Kidney (tissue), 14 donors: ENCODE results near the gene ANKRD31. TPM values are rescaled to one million over a fixed set of nuclear protein-coding genes. Genes with fewer than 3 reads are reported as not detected.
A peak's percentile ranks its signal among the peaks of the same experiment; 100 is the strongest.

ENCODE experiments used
- DNase-seq, 5 donors: peaks; one replicate each; pipeline ENCODE4 v3.0.0-alpha.2; 2013 to 2020
- FAIRE-seq: peaks from 2 replicates; lab custom pipeline; 2012; peaks lifted over from hg19 to GRCh38; lab: Jason Lieb, UNC
- H3K27ac ChIP-seq, 2 donors: one replicate each; pipeline ENCODE4 v1.7.0; 2013; ENCODE audit warnings: low read depth in 2 of 2, low read length in 2 of 2, inconsistent platforms in 1 of 2
- H3K27me3 ChIP-seq: one replicate; pipeline ENCODE4 v1.7.1; 2013; ENCODE audit warnings: low read length, inconsistent platforms; ENCODE audit not compliant: control insufficient read depth, insufficient read depth
- H3K36me3 ChIP-seq, 3 donors: one replicate each; pipeline versions ENCODE4 v1.7.0 to v1.7.1; 2013; ENCODE audit warnings: low read length in 3 of 3, control low read depth in 1 of 3, inconsistent platforms in 1 of 3; ENCODE audit not compliant: insufficient read depth in 3 of 3, control insufficient read depth in 2 of 3
- H3K4me1 ChIP-seq, 3 donors: one replicate each; pipeline versions ENCODE4 v1.7.0 to v1.7.1; 2013; ENCODE audit warnings: low read length in 3 of 3, inconsistent platforms in 1 of 3, low read depth in 1 of 3; ENCODE audit not compliant: control insufficient read depth in 2 of 3, insufficient read depth in 2 of 3
- H3K4me3 ChIP-seq, 3 donors: one replicate each; pipeline versions ENCODE4 v1.7.0 to v1.8.1; 2013; ENCODE audit warnings: low read length in 3 of 3, control low read depth in 1 of 3, inconsistent platforms in 1 of 3
- H3K9ac ChIP-seq, 3 donors: one replicate each; pipeline versions ENCODE4 v1.7.0 to v1.7.1; 2013; ENCODE audit warnings: low read length in 3 of 3, control low read depth in 1 of 3, inconsistent platforms in 1 of 3
- H3K9me3 ChIP-seq, 3 donors: one replicate each; pipeline versions ENCODE4 v1.7.0 to v1.7.1; 2013; ENCODE audit warnings: low read length in 3 of 3, control low read depth in 1 of 3, inconsistent platforms in 1 of 3; ENCODE audit not compliant: control insufficient read depth in 2 of 3, insufficient read depth in 1 of 3
- intact Hi-C: fragments of 100-400 bp; cut with DNase I; formaldehyde crosslinking; loops from one replicate; pipeline ENCODE4 v1.11.1; 2022
- polyA plus RNA-seq: library from polyadenylated mRNA; stranded (reverse); fragments of 350-450 nt; fragmentation: Illumina TruSeq; extraction: RNeasy Lipid Tissue Mini Kit (QIAGEN cat#74804); gene quantifications from one replicate; pipeline ENCODE4 v1.2.3, GENCODE V29; 2014; ENCODE audit warnings: low read depth, low replicate concordance; ENCODE audit not compliant: insufficient read depth
- total RNA-seq: library from RNA; stranded (reverse); fragmentation: NEBNext Ultra II Directional; extraction: Animal tissue kit (Norgen Biotek cat#: 25700); gene quantifications from one replicate; pipeline ENCODE4 v1.2.1, GENCODE V29; 2021
- TF ChIP-seq, protein P1 (sequence below): IDR thresholded peaks from 3 replicates; pipeline ENCODE4 v1.5.1; 2012; ENCODE audit warnings: mild to moderate bottlenecking, moderate library complexity, borderline replicate concordance; ENCODE audit not compliant: insufficient read depth; ENCODE audit errors: extremely low read depth
- donor health status: control.
- donor health status: control.
- donor health status: control.
- donor health status: control.
- donor health status: control.
- donor health status: DM: yes; HTN: yes; CAD: no.
- donor health status: Normal renal cell carcinoma (clear cell type).

ANKRD31 gene
- total and polyA plus RNA-seq, 2 donors from 2014 or later, result 0.17 to 0.38 TPM

DNA sequence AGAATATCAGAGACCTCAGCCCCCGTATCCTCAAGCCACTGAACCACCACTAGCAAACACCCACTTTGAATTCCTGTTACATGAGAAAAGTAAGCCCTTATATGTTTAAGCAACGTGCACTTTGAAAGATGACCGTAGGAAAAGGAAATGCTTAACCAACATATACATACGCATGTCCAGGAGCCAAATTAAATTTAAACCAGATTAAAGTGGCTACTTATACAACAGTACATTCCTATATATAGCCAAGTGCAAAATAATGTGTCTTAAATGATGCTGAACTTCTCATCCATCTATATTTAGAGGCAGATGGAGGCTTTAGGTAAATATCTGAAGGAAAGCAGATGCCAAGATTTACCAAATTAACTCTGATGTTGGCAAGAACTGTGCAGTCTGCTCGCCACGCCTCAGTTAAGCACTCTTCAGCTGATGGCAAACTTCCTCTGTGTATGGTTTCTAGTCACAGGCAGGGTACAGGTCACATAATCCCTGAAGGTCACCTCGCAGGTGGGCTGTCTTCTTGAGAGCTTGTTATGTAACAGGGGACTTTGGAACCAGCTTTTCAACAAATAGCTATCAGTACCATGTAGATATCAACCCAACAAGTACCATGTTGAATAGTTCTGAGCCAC, 192.9 kb downstream of the ANKRD31 start:
- H3K27me3 ChIP-seq, result no peaks in the 10 kb centered on the region
- intact Hi-C loops, result no loop called here
- H3K4me1 ChIP-seq, result peaks cover 0 to 7% (median 6%) of the 10 kb centered on the region in 3 donors
- no peak overlapping the region for H3K27ac ChIP-seq
- no peaks in the 10 kb centered on the region for H3K9me3 ChIP-seq
- TF ChIP-seq, protein P1, sequence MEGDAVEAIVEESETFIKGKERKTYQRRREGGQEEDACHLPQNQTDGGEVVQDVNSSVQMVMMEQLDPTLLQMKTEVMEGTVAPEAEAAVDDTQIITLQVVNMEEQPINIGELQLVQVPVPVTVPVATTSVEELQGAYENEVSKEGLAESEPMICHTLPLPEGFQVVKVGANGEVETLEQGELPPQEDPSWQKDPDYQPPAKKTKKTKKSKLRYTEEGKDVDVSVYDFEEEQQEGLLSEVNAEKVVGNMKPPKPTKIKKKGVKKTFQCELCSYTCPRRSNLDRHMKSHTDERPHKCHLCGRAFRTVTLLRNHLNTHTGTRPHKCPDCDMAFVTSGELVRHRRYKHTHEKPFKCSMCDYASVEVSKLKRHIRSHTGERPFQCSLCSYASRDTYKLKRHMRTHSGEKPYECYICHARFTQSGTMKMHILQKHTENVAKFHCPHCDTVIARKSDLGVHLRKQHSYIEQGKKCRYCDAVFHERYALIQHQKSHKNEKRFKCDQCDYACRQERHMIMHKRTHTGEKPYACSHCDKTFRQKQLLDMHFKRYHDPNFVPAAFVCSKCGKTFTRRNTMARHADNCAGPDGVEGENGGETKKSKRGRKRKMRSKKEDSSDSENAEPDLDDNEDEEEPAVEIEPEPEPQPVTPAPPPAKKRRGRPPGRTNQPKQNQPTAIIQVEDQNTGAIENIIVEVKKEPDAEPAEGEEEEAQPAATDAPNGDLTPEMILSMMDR, result no peak
- H3K9ac ChIP-seq, result no peak overlapping the region
- FAIRE-seq (no peak), DNase-seq (no peak)
- no peak overlapping the region for H3K4me3 ChIP-seq
- H3K36me3 ChIP-seq, result no peaks in the 10 kb centered on the region

DNA sequence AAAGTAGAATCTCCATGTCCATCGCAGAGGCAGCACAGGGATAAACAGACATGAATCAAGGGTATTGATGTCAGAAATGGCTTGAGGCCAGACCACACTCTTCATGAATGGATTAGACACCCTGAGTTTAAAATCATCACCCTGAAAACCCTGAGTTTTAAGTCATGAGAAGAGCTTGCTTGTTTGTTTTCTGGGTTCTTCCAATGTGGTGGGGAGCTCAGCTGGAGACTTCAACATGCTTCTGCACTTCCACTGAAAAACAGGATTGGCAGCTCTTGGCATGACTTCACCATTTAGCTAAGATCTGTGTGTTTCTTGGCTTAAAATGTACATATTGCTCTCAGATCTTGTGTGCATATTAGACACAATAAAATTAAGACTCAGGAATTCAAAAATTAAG, 194.2 kb downstream of the ANKRD31 start:
- FAIRE-seq (no peak), DNase-seq (no peak)
- Histone ChIP-seq H3K4me1 (peaks cover 0 to 2% (median 0%) of the 10 kb centered on the region in 3 donors), H3K36me3 (no peaks in the 10 kb centered on the region), H3K27ac (no peak overlapping the region), H3K9ac (no peak overlapping the region), H3K4me3 (no peak overlapping the region), H3K27me3 (no peaks in the 10 kb centered on the region), H3K9me3 (no peaks in the 10 kb centered on the region)
- TF ChIP-seq, protein P1, result no peak
- intact Hi-C loops, result no loop called here

DNA sequence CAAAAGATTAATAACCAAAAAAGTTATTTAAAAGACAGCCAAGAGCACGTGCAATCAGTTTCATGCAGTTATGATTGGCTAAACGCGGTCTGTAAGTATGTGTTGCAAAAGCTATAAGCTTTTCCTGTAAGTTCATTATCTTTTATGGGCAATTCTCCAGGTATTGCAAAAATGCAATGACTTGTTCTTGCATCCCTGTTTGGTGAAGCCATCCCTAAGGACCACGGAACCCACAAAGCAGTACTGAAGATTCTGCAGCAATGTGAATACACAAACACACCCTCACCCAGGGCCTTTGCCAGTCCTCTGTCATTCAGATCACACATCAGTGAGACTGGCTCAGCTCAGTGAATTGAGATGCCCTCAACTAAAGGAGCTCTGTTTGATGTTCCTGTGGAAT, 195.7 kb downstream of the ANKRD31 start:
- TF ChIP-seq, protein P1, result no peak
- FAIRE-seq, result no peak
- intact Hi-C loops, result no loop called here

DNA sequence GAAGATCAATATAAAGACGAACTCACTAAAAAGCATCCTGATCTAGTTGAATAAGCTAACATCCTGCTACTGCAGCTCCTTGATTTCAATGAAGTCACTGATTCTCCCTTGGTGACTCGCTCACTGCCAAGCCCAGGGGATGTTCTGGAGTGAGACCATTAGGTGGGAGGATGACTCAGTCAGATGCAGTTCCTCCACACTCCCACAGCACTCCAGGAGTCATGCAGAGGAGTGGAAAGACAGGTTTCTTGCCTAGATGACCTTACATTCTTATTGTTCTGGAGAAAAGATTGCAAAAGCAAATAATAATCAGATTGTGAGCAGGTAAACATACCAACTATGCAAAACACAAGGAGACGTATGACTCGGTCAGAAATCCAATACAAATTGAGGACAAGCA, 199.6 kb downstream of the ANKRD31 start:
- Histone ChIP-seq H3K9ac (no peak overlapping the region), H3K4me3 (no peak overlapping the region), H3K27me3 (no peaks in the 10 kb centered on the region), H3K9me3 (no peaks in the 10 kb centered on the region), H3K27ac (no peak overlapping the region), H3K4me1 (no peaks in the 10 kb centered on the region), H3K36me3 (no peaks in the 10 kb centered on the region)
- no peak for FAIRE-seq
- peak in 2 of 5 donors; percentile 14 to 39 for DNase-seq
- TF ChIP-seq, protein P1, result no peak
- intact Hi-C loops, result no loop called here

More for the DNA sequence above, 195.7 kb downstream of the ANKRD31 start:
- DNase-seq, result no peak
- Histone ChIP-seq H3K9me3 (no peaks in the 10 kb centered on the region), H3K27me3 (no peaks in the 10 kb centered on the region), H3K27ac (no peak overlapping the region), H3K9ac (no peak overlapping the region), H3K4me3 (no peak overlapping the region), H3K36me3 (no peaks in the 10 kb centered on the region), H3K4me1 (peaks cover 0 to 2% (median 0%) of the 10 kb centered on the region in 3 donors)
